Measurements from ENCODE around the gene U2SURP.
"Not testable (repeated sequence)": the region's sequence is repeated elsewhere in the genome, so short reads cannot be mapped to it uniquely, and the experiment has no call there.

Gene U2SURP

GRCh38 chr3:143016321-143016972 lies 15.1 kb downstream of the U2SURP start:
- Mint-ChIP-seq H3K4me3 (no peak overlapping the region), H3K36me3 (ENCODE audit: low read depth) (peaks cover 81% of the 10 kb centered on the region), H3K9me3 (no peaks in the 10 kb centered on the region), H3K27ac (no peak overlapping the region), H3K27me3 (no peaks in the 10 kb centered on the region), H3K4me1 (ENCODE audit: low read depth) (peaks cover 19% of the 10 kb centered on the region)

DNA sequence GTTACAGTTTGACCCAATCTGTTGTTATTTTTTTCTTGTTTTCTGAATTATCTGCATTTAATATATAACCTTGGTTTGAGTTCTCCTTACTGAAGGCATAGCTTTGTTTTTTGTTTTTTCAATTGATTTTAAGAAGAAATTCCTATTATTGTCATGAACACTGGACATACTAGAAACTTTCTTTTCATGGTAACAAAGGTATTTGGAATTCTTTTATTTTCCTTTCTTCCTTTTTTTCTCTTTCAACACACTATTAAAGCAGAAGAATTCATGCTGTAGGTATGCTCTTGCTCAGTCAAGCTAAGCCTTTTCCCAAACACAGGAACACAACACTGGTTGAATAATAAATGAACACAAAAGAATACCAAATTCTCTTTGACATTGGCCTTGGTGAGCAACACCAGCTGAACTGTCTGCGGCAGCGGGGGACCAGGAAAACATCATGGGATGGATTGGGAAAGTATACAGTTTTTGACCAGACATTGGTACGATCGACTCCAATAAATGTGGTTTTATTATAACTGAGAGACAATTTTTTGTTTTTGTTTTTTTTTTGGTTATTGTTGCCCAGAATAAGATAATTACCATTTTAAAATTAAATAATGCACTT lies 23.1 kb downstream of the U2SURP start:
- Mint-ChIP-seq H3K9me3 (no peaks in the 10 kb centered on the region), H3K27ac (no peak overlapping the region), H3K4me3 (no peak overlapping the region), H3K4me1 (ENCODE audit: low read depth) (no peaks in the 10 kb centered on the region), H3K27me3 (no peaks in the 10 kb centered on the region), H3K36me3 (ENCODE audit: low read depth) (peaks cover 84% of the 10 kb centered on the region)

DNA sequence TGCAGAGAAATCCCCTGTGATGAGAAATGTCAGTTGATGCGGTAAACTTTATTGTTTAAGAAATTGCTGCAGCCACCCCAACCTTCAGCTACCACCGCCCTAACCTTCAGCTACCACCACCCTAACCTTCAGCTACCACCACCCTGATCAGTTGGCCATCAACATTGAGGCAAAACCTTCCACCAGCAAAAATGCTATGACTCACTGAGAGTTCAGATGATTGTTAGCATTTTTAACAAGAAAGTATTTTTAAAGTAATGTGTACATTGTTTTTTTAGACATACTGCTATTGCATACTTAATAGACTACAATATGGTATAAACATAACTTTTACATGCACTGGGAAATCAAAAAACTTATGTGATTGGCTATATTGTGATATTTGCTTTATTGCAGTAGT lies 30.0 kb downstream of the U2SURP start:
- Mint-ChIP-seq H3K4me3 (no peak overlapping the region), H3K36me3 (ENCODE audit: low read depth) (peaks cover 79% of the 10 kb centered on the region), H3K27me3 (no peaks in the 10 kb centered on the region), H3K4me1 (ENCODE audit: low read depth) (peaks cover 9% of the 10 kb centered on the region), H3K9me3 (no peaks in the 10 kb centered on the region), H3K27ac (no peak overlapping the region)

GRCh38 chr3:143031796-143032387 lies 30.5 kb downstream of the U2SURP start:
- Mint-ChIP-seq H3K4me1 (ENCODE audit: low read depth) (peaks cover 13% of the 10 kb centered on the region), H3K36me3 (ENCODE audit: low read depth) (peaks cover 82% of the 10 kb centered on the region)
- H3K27ac Mint-ChIP-seq, H3K9me3 Mint-ChIP-seq, H3K27me3 Mint-ChIP-seq, H3K4me3 Mint-ChIP-seq: not testable (repeated sequence)

- Mint-ChIP-seq H3K27ac (no peak overlapping the region), H3K27me3 (no peaks in the 10 kb centered on the region), H3K36me3 (ENCODE audit: low read depth) (peaks cover 81% of the 10 kb centered on the region), H3K4me3 (no peak overlapping the region), H3K9me3 (no peaks in the 10 kb centered on the region), H3K4me1 (ENCODE audit: low read depth) (peaks cover 13% of the 10 kb centered on the region)
These were observed 34.3 kb downstream of the U2SURP start for GRCh38 chr3:143035466-143036211.

DNA sequence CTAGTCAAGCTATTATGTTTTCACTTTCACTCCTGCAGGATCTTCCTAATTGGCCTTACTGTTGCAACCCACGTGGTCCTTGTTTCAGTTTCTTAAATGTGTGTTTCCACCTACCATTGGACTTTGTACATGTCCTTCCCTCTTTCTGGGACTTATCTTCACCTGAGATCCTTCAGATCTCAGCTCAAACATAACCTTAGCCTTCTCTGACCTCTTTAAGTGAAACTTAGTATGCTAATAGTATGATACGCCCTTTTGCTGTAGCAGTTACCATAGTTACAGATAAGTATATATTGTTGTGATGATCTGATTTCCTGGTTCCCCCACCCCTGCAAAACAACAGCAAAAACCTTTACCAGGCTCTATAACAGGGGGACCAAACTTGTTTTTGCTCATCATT lies 35.2 kb downstream of the U2SURP start:
- H3K27ac Mint-ChIP-seq, result peak overlapping the region; percentile 8
- H3K4me1 Mint-ChIP-seq (ENCODE audit: low read depth), result peaks cover 13% of the 10 kb centered on the region
- H3K27me3 Mint-ChIP-seq, result no peaks in the 10 kb centered on the region
- peaks cover 73% of the 10 kb centered on the region for H3K36me3 Mint-ChIP-seq (ENCODE audit: low read depth)
- no peak overlapping the region for H3K4me3 Mint-ChIP-seq
- H3K9me3 Mint-ChIP-seq, result no peaks in the 10 kb centered on the region

- Mint-ChIP-seq H3K27me3 (no peaks in the 10 kb centered on the region), H3K36me3 (ENCODE audit: low read depth) (peaks cover 71% of the 10 kb centered on the region), H3K9me3 (no peaks in the 10 kb centered on the region), H3K4me3 (no peak overlapping the region), H3K4me1 (ENCODE audit: low read depth) (peaks cover 13% of the 10 kb centered on the region), H3K27ac (no peak overlapping the region)
These were observed 36.5 kb downstream of the U2SURP start for GRCh38 chr3:143037867-143038266.

GRCh38 chr3:143040261-143040879 lies 39.0 kb downstream of the U2SURP start:
- no peaks in the 10 kb centered on the region for H3K9me3 Mint-ChIP-seq
- H3K27ac Mint-ChIP-seq, result no peak overlapping the region
- H3K4me1 Mint-ChIP-seq (ENCODE audit: low read depth), result peaks cover 11% of the 10 kb centered on the region
- no peaks in the 10 kb centered on the region for H3K27me3 Mint-ChIP-seq
- H3K4me3 Mint-ChIP-seq, result no peak overlapping the region
- H3K36me3 Mint-ChIP-seq (ENCODE audit: low read depth), result peaks cover 75% of the 10 kb centered on the region

DNA sequence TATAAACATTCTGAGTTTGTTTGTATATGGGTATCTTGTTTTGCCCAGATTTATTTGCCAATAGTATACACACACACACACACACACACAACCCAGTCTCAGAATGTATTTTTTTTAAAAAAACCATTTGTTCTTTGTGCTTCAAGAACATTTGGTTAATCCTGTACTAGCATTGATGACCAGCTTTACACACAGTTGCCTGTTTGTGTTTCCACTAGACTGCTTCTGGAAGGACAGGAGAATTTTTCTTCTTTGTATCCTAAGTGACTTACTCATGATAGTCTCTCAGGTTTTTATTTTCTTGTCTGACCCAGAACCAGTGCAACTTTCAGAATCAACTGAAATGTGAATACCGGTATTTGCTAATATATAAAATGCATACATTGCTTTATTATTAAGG lies 40.5 kb downstream of the U2SURP start:
- H3K4me1 Mint-ChIP-seq (ENCODE audit: low read depth), result no peaks in the 10 kb centered on the region
- no peak overlapping the region for H3K27ac Mint-ChIP-seq
- H3K36me3 Mint-ChIP-seq (ENCODE audit: low read depth), result peaks cover 66% of the 10 kb centered on the region
- no peaks in the 10 kb centered on the region for H3K27me3 Mint-ChIP-seq
- H3K9me3 Mint-ChIP-seq, result no peaks in the 10 kb centered on the region
- H3K4me3 Mint-ChIP-seq, result no peak overlapping the region

DNA sequence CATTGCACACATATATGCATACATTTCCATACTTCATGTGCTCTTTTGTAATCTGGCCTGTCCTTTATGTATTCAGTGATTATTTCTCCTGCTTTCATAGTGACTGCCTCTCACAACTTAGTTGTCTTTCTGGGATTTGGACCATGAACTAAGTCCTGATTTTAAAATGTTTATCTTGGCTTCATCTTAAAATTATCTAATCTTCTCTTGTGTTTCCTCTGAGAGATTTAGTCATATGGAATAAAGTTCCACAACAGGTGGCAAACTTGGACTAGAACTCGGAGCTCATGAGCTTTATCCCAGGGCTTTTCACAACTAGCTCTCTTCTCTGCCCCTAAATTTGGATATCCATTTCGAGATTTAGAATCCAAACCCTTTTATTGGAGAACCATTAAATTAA lies 44.3 kb downstream of the U2SURP start:
- Mint-ChIP-seq H3K36me3 (ENCODE audit: low read depth) (peaks cover 60% of the 10 kb centered on the region), H3K9me3 (no peaks in the 10 kb centered on the region), H3K27me3 (no peaks in the 10 kb centered on the region), H3K4me3 (no peak overlapping the region), H3K27ac (no peak overlapping the region), H3K4me1 (ENCODE audit: low read depth) (no peaks in the 10 kb centered on the region)

- H3K4me3 Mint-ChIP-seq; H3K9me3 Mint-ChIP-seq; H3K4me1 Mint-ChIP-seq (ENCODE audit: low read depth); H3K27me3 Mint-ChIP-seq; H3K27ac Mint-ChIP-seq: not testable (repeated sequence)
- H3K36me3 Mint-ChIP-seq (ENCODE audit: low read depth), result peaks cover 63% of the 10 kb centered on the region
These were observed 44.7 kb downstream of the U2SURP start for GRCh38 chr3:143046075-143046474.

DNA sequence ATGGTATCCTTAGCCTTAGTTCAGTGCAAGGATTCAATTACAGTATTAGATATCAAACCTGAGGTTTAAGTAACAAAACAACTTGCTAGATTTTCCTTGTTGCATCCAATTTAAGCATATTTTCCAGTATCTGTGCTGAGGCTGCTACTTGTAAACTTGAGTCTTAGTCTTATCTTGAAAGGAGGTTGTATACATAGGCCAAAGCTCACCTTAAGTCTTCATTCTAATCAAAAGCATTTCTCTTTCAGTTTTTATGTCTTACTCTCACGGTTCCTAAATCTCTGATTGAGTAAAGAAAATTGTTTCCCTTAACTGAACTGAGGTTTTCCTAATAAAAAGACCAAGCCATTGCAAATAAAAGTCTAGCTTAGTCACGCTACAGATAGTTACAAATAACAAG lies 52.6 kb downstream of the U2SURP start:
- Mint-ChIP-seq H3K36me3 (ENCODE audit: low read depth) (peaks cover 85% of the 10 kb centered on the region), H3K27me3 (no peaks in the 10 kb centered on the region), H3K27ac (no peak overlapping the region), H3K4me3 (no peak overlapping the region), H3K4me1 (ENCODE audit: low read depth) (no peaks in the 10 kb centered on the region), H3K9me3 (no peaks in the 10 kb centered on the region)

DNA sequence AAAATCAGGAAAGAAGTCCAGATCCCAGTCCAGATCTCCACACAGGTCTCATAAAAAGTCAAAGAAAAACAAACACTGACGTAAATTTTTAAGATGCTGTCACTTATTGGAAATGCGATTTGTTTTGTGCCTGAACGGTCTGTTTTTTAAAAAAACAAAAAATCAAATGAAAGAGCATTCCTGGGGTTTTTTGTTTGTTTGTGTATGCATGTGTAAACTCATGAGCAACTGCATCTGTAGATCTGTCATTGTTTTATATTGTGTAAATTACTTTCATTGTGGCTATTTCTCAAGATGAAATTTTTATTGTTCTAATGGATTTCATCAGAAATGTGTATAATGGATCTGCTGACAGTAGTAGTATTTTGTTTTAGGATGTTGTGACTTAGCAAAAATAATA lies 55.0 kb downstream of the U2SURP start:
- Mint-ChIP-seq H3K27me3 (no peaks in the 10 kb centered on the region), H3K36me3 (ENCODE audit: low read depth) (peaks cover 88% of the 10 kb centered on the region), H3K4me3 (no peak overlapping the region), H3K27ac (no peak overlapping the region), H3K9me3 (no peaks in the 10 kb centered on the region), H3K4me1 (ENCODE audit: low read depth) (peaks cover 18% of the 10 kb centered on the region)

DNA sequence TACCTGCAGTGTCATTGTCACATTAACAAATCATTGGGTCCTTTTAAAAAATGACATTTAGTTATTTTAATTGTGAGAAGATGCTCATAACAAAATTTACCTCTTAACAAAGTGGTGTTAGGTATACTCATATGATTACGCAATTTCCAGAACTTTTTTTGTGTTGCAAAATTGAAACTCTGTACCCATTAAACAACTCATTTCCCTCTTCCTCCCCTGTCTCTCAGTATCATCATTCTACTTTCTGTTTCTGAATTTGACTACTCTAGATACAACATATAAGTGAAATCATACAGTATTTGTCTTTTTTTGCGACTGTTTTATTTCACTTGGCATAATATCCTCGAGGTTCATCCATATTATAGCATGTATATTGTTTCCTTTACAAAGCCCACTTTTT lies 59.5 kb downstream of the U2SURP start:
- H3K27me3 Mint-ChIP-seq, result no peaks in the 10 kb centered on the region
- peak overlapping the region; percentile 43 for H3K27ac Mint-ChIP-seq
- no peak overlapping the region for H3K4me3 Mint-ChIP-seq
- H3K36me3 Mint-ChIP-seq (ENCODE audit: low read depth), result peaks cover 55% of the 10 kb centered on the region
- peaks cover 19% of the 10 kb centered on the region for H3K4me1 Mint-ChIP-seq (ENCODE audit: low read depth)
- no peaks in the 10 kb centered on the region for H3K9me3 Mint-ChIP-seq

GRCh38 chr3:143063018-143063417 lies 61.6 kb downstream of the U2SURP start:
- H3K36me3 Mint-ChIP-seq (ENCODE audit: low read depth), result peaks cover 37% of the 10 kb centered on the region
- no peaks in the 10 kb centered on the region for H3K27me3 Mint-ChIP-seq
- H3K27ac Mint-ChIP-seq, result no peak overlapping the region
- no peaks in the 10 kb centered on the region for H3K9me3 Mint-ChIP-seq
- peaks cover 19% of the 10 kb centered on the region for H3K4me1 Mint-ChIP-seq (ENCODE audit: low read depth)
- H3K4me3 Mint-ChIP-seq, result no peak overlapping the region

Measured in stimulated activated naive CD8-positive, alpha-beta T cell treated with anti-CD3 and anti-CD28 coated beads, Interleukin-15, Interleukin-2, amounts not matched to agents 100 ng/mL and 50 ng/mL, for 24 hours (primary cell).